Transverse colon (tissue), 4 donors: ENCODE measurements around the gene ZFYVE27. TPM values are rescaled to one million over a fixed set of nuclear protein-coding genes. Genes with fewer than 3 reads are reported as not detected.

Experiments
- DNase-seq: peaks from one replicate; pipeline ENCODE4 v3.0.0-alpha.2; 2019
- H3K27ac ChIP-seq, 4 donors: fragments of 200-600 bp; sonication (generic); 2 replicates each; pipeline ENCODE4 v1.5.1; 2016 to 2018; ENCODE audit warnings: inconsistent platforms in 4 of 4
- H3K27me3 ChIP-seq: fragments of 200-600 bp; sonication (generic); 2 replicates; pipeline ENCODE4 v1.5.1; 2017; ENCODE audit warnings: inconsistent platforms
- H3K36me3 ChIP-seq, 4 donors: fragments of 200-600 bp; sonication (generic); 2 replicates each; pipeline ENCODE4 v1.5.1; 2017 to 2019; ENCODE audit warnings: inconsistent platforms in 4 of 4
- H3K4me1 ChIP-seq, 4 donors: fragments of 200-600 bp; sonication (generic); 2 replicates each; pipeline ENCODE4 v1.5.1; 2017 to 2020; ENCODE audit warnings: inconsistent platforms in 4 of 4
- H3K4me3 ChIP-seq, 4 donors: fragments of 200-600 bp; sonication (generic); 1 replicate in 1 of 4; 2 replicates in 3 of 4; pipeline versions ENCODE4 v1.5.1 to v1.6.1; 2017 to 2019; ENCODE audit warnings: inconsistent platforms in 4 of 4
- H3K9me3 ChIP-seq, 2 donors: fragments of 200-600 bp; sonication (generic); 2 replicates each; pipeline ENCODE4 v1.5.1; 2017 to 2019; ENCODE audit warnings: inconsistent platforms in 2 of 2
- EP300 ChIP-seq: sonication (generic); formaldehyde crosslinking; IDR thresholded peaks from one replicate; pipeline ENCODE4 v1.6.1; 2017; ENCODE audit warnings: antibody characterized with exemption, low read depth
- POLR2A ChIP-seq: fragments of 450-650 bp; IDR thresholded peaks from one replicate; pipeline ENCODE4 v1.6.1; 2016; ENCODE audit warnings: antibody characterized with exemption, mild to moderate bottlenecking, moderate library complexity
- POLR2AphosphoS5 ChIP-seq, 3 donors: sonication (generic); formaldehyde crosslinking; IDR thresholded peaks; one replicate each; pipeline ENCODE4 v1.6.1; 2016; ENCODE audit warnings: antibody characterized with exemption in 3 of 3
- WGBS, 2 donors: methylation state at CpG; one replicate each; pipeline ENCODE4 v1.1.5; 2018; ENCODE audit warnings: low coverage in 1 of 2; 5-methylcytosine and 5-hydroxymethylcytosine counted together
- in situ Hi-C, 4 donors: fragments of 200-750 bp; cut with MboI; loops; one replicate each; pipeline versions ENCODE4 v1.15.0 to v1.15.1; 2017; ENCODE audit warnings: low sequenced_read_pairs in 3 of 4, low pct_ligation_motif_present in 1 of 4, low pct_unique_long_range_greater_than_20kb in 1 of 4
- intact Hi-C: fragments of 100-400 bp; cut with DNase I; formaldehyde crosslinking; loops from one replicate; pipeline ENCODE4 v1.15.1; 2023; ENCODE audit warnings: low total_unique reads
- total RNA-seq, 4 donors: library from RNA; depleted of rRNA; stranded (reverse); fragments of >200 nt; gene quantifications; one replicate each; pipeline ENCODE4 v1.1.0, GENCODE V29; 2016
- TF ChIP-seq, protein P1 (sequence below), 5 experiments: fragments of 200-600 bp in 3 of 5; fragments of 450-650 bp in 2 of 5; sonication (generic) in 3 of 5; IDR thresholded peaks; 1 replicate in 2 of 5; 2 replicates in 3 of 5; pipeline ENCODE4 v1.5.1; 2016 to 2017; ENCODE audit warnings: antibody characterized with exemption in 5 of 5, inconsistent platforms in 3 of 5, mild to moderate bottlenecking in 2 of 5, moderate library complexity in 1 of 5

ZFYVE27 gene
- total RNA-seq, 4 donors from 2014 or later = 46.4 to 102 (median 63.9) TPM

DNA sequence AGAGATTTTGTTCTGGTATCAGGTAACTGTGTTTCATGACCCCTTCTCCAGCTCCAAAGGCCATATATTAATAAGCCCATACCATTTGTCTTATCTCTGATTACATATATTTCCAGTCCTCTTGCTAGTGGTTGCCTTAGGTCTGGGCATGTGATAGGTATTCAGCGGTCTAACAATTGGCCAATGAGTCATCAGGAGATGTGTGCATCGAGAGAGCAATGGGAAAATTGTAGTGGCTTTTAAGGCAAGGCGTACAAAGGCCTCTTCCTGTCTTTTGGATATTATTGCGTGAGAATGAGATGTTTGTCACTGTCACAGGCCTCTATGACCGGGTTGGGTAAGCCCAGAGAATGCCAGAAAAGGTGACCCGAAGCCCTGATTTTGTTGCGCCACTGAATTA lies 73.5 kb downstream of the ZFYVE27 start:
- intact Hi-C loops = no loop called here

More for the DNA sequence above, 73.5 kb downstream of the ZFYVE27 start:
- no peaks in the 10 kb centered on the region for H3K4me1 ChIP-seq
- no peak overlapping the region for H3K27ac ChIP-seq
- H3K36me3 ChIP-seq = no peaks in the 10 kb centered on the region
- WGBS, 2 donors = 66 to 71% methylated on average over 6 to 7 of the region's 7 CpGs
- no peak overlapping the region for H3K4me3 ChIP-seq
- H3K9me3 ChIP-seq = no peaks in the 10 kb centered on the region
- TF ChIP-seq POLR2AphosphoS5 (IDR thresholded peaks at IDR 0.05) = no peak
- TF ChIP-seq EP300 = no peak
- TF ChIP-seq, protein P1, sequence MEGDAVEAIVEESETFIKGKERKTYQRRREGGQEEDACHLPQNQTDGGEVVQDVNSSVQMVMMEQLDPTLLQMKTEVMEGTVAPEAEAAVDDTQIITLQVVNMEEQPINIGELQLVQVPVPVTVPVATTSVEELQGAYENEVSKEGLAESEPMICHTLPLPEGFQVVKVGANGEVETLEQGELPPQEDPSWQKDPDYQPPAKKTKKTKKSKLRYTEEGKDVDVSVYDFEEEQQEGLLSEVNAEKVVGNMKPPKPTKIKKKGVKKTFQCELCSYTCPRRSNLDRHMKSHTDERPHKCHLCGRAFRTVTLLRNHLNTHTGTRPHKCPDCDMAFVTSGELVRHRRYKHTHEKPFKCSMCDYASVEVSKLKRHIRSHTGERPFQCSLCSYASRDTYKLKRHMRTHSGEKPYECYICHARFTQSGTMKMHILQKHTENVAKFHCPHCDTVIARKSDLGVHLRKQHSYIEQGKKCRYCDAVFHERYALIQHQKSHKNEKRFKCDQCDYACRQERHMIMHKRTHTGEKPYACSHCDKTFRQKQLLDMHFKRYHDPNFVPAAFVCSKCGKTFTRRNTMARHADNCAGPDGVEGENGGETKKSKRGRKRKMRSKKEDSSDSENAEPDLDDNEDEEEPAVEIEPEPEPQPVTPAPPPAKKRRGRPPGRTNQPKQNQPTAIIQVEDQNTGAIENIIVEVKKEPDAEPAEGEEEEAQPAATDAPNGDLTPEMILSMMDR (IDR thresholded peaks at IDR 0.05) = no peak
- TF ChIP-seq POLR2A = no peak
- in situ Hi-C loops = no loop called here
- no peaks in the 10 kb centered on the region for H3K27me3 ChIP-seq
- no peak for DNase-seq

Other genes with a start within 250 kb of the ZFYVE27 start
- 100 to 1,000 TPM in 3 of 4 donors, 10 to 100 TPM in 1; 62.8 to 116 (median 106) TPM for gene MMS19, start 238.7 kb upstream of the ZFYVE27 start, total RNA-seq
- 1 to 10 TPM in 3 of 4 donors, under 1 TPM in 1; 0.40 to 4.1 (median 3.2) TPM for gene UBTD1, start 238.2 kb upstream of the ZFYVE27 start, total RNA-seq
- gene ANKRD2, start 164.3 kb upstream of the ZFYVE27 start, total RNA-seq = not detected
- gene HOGA1, start 152.7 kb upstream of the ZFYVE27 start, total RNA-seq = not detected
- gene C10orf62, start 147.4 kb upstream of the ZFYVE27 start, total RNA-seq = not detected
- 1 to 10 TPM in 1 of 4 donors, under 1 TPM in 2, not detected in 1; 0.95 to 1.8 (median 0.96) TPM for gene MORN4, start 103.6 kb upstream of the ZFYVE27 start, total RNA-seq
- gene PI4K2A, start 96.5 kb upstream of the ZFYVE27 start, total RNA-seq = 10 to 100 TPM in 2 of 4 donors, 1 to 10 TPM in 2; 7.6 to 19.1 (median 11.3) TPM
- 10 to 100 TPM; 24.3 to 79.3 (median 47.9) TPM for gene AVPI1, start 49.9 kb upstream of the ZFYVE27 start, total RNA-seq
- gene MARVELD1, start 23.4 kb upstream of the ZFYVE27 start, total RNA-seq = 10 to 100 TPM in 2 of 4 donors, 1 to 10 TPM in 2; 5.6 to 24.6 (median 13.6) TPM
- 10 to 100 TPM in 1 of 4 donors, 1 to 10 TPM in 3; 3.8 to 10.1 (median 5.8) TPM for gene SFRP5, start 34.9 kb downstream of the ZFYVE27 start, total RNA-seq
- gene GOLGA7B, start 112.7 kb downstream of the ZFYVE27 start, total RNA-seq = under 1 TPM in 2 of 4 donors, not detected in 2; 0.14 to 0.16 TPM